ENCODE results near the gene B4GALT5. TPM values are rescaled to one million over a fixed set of nuclear protein-coding genes. Genes with fewer than 3 reads are reported as not detected.
"Not testable (repeated sequence)": the region's sequence is repeated elsewhere in the genome, so short reads cannot be mapped to it uniquely, and the experiment has no call there.

The B4GALT5 gene
- total RNA-seq, 2 experiments from 2014 or later, result 37.6 to 39.3 TPM

DNA sequence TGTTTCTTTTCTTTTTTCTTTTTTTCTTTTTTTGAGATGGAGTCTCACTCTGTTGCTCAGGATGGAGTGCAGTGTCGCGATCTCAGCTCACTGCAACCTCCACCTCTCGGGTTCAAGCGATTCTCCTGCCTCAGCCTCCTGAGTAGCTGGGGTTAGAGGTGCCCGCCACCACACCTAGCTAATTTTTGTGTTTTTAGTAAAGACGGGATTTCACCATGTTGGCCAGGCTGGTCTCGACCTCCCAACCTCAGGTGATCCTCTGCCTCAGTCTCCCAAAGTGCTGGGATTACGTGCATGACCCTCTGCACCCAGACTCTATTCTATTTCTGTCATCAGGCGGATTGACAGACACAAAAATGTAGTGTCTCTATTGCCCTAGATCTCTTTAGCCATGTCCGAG lies 88.7 kb downstream of the B4GALT5 start:
- CTCF ChIA-PET, POLR2A ChIA-PET: not testable (repeated sequence)

DNA sequence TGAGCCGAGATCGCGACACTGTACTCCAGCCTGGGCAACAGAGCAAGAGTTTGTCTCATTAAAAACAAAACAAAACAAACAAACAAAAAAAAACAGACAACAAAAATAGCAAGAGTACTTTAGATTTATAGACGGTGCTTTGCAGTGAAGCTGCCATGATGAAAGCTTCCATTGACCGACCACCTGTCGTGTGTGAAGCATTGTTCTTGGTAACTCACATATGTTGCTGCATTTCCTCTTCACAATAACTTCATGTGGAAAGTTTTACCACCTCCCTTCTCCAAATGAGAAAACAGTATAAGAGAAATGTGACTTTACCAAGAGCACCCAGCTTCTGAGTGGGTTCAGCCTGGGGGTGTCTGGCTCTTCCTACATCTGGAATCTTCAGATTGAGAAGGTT lies 89.4 kb downstream of the B4GALT5 start:
- CTCF ChIA-PET, result interaction anchor here (1.6 kb wide), 1 partner anchor 15 kb away, joined by 5 read pairs; no protein-coding TSS in a partner anchor
- POLR2A ChIA-PET, result no interaction called here

- CTCF ChIA-PET, result no interaction called here
- POLR2A ChIA-PET, result no interaction called here
Measured at GRCh38 chr20:49622243-49622642, 91.4 kb downstream of the B4GALT5 start.

- POLR2A ChIA-PET, result interaction anchor here (0.7 to 1.1 kb wide), 2 partner anchors 25 to 58 kb away, joined by 3 read pairs; no protein-coding TSS in a partner anchor
- CTCF ChIA-PET, result interaction anchor here (0.6 to 1.6 kb wide), 4 partner anchors 8 to 86 kb away, joined by 3 to 6 read pairs (median 4); no protein-coding TSS in a partner anchor
Measured at GRCh38 chr20:49620364-49621240, 93.1 kb downstream of the B4GALT5 start.

GRCh38 chr20:49619113-49620048 lies 94.3 kb downstream of the B4GALT5 start:
- CTCF ChIA-PET, result no interaction called here
- POLR2A ChIA-PET, result interaction anchor here (0.7 kb wide), 1 partner anchor 23 kb away, joined by 3 read pairs; no protein-coding TSS in a partner anchor

DNA sequence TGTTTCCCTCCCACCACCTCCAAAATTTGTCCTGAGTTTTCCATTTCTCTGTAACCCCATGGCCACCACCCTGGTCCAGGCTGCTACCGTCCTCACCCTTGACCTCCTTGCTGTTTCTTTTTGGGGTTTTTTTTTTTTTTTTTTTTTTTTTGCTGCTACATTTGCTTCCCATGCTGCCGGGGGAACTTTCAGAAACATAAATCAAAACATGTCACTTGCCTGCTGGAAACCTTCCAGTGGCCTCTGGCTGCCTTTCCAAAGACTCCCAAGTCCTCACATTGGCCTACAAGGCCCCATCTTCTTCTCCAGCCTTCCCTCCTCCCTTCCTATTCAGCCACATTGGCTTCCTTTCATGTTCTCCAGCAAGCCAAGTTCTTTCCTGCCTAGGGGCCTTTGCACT lies 95.4 kb downstream of the B4GALT5 start:
- ChIA-PET POLR2A (no interaction called here), CTCF (no interaction called here)

- CTCF ChIA-PET, POLR2A ChIA-PET: not testable (repeated sequence)
Measured at GRCh38 chr20:49617394-49617793, 96.3 kb downstream of the B4GALT5 start.

DNA sequence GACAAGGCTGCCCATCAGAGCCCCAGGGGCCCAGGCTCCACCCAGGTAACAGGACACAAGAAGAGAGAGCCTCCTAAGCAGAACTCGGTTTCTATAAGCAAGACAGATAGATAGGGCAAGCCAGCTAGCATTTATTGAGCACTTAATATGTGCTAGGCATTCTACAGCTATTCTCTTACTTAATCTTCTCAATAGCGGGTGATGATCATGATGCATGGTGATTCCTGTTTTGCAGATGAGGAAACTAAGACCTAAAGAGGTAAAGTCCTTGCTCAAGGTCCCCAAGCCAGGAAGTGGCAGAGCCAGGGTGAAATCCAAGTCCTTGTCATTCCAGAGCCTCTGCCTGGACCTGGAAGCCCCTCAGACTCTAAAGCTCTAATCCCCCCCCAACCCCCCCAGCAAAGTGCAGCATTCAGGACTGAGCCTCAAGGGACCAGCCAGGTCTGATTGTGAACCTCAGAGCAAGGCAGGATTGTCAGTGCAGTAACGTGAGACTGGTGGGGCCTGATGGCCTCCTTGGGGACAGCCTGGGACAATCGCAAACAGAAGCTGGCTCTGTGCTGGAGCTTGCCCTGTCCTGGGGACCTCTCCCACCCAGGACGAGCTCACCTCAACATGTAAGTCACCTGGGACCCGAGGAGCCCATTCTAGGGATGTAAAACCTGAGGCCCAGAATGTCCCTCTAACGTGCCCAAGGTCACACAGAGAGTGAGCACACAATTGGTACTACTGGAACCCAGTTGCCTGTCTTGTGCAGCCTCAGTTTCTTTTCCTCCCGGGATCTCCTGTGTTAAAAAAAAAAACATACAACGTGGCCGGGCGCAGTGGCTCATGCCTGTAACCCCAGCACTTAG lies 97.3 kb downstream of the B4GALT5 start:
- CTCF ChIA-PET, result interaction anchor here (0.6 to 9.5 kb wide), 4 partner anchors 74 to 433 kb away, joined by 3 to 204 read pairs (median 4); no protein-coding TSS in a partner anchor
- POLR2A ChIA-PET, result interaction anchor here (0.5 kb wide), 1 partner anchor 52 kb away, joined by 5 read pairs; no protein-coding TSS in a partner anchor

DNA sequence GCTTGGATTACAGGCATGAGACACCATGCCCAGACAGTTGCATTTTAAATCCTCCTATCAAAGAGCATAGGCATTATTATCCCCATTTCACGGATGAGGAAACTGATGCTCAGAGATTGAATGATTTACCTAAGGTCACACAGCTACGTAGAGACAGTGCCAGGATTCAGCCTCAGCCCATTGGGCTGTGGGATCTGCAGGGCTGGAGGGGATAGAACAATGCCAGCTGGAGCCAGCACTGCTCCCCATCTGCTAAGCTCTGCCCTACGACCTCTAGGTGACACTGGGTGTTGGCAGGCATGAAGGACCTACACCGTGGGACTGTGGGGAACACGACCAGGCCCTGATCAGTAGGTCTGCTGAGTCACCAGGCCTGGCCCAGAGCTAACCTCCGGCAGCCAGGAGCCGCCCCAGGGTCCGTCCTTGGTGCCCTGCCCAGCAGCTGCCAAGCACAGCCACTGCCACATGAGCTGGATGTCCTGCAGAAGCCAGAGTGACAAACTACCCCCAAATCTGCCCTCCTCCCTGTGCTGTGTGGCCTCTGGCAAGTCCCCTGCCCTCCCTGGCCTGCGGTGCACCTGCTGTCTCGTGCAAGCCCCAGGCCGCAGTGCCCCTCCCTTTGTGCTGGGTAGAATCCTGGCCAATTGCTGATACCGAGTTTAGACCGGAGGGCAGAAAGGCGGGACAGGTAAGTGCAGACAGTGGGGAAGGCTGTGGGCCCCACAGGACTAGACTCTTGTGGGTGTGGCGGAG lies 98.1 kb downstream of the B4GALT5 start:
- CTCF ChIA-PET, result interaction anchor here (0.6 to 9.5 kb wide), 5 partner anchors 25 to 434 kb away, joined by 3 to 204 read pairs (median 4); no protein-coding TSS in a partner anchor
- POLR2A ChIA-PET, result interaction anchor here (0.5 kb wide), 1 partner anchor 53 kb away, joined by 5 read pairs; no protein-coding TSS in a partner anchor

- POLR2A ChIA-PET, result not testable (repeated sequence)
- CTCF ChIA-PET, result interaction anchor here (0.7 to 9.5 kb wide), 2 partner anchors 25 to 73 kb away, joined by 4 to 204 read pairs; no protein-coding TSS in a partner anchor
Measured at GRCh38 chr20:49615051-49615400, 98.7 kb downstream of the B4GALT5 start.

DNA sequence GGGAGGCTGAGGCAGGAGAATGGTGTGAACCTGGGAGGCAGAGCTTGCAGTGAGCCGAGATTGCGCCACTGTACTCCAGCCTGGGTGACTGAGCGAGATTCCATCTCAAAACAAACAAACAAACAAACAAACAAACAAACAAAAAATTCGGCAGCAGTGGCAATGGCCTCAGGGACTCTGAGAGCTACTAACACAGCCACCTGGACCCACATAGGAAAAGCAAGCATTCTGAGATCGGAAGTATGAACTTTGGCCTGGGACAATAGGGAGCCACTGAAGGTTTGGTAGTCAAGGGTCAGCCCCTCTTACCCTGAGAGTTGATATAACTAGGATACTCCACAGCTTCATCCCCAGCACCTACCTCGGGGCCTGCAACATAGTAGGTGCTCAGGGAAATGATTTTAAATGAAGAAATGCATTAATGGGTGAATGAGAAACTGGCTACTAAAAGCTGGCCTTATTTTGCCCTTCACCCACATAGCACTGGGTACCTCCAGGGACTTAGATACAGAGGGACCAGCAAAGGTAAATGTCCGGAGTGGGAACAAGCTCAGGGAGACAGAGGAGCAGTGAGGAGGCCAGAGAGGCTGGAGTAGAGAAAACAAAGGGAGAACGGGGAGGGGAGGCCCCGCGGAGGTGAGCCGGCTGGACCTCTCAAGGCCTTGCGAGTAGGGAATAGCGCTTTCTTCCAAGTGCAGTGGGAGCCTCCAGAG lies 99.2 kb downstream of the B4GALT5 start:
- ChIA-PET POLR2A (no interaction called here), CTCF (interaction anchor here (9.5 kb wide), 1 partner anchor 73 kb away, joined by 204 read pairs; no protein-coding TSS in a partner anchor)

- CTCF ChIA-PET, result interaction anchor here (0.7 to 9.5 kb wide), 9 partner anchors 9 to 326 kb away, joined by 3 to 204 read pairs (median 3); no protein-coding TSS in a partner anchor
- POLR2A ChIA-PET, result interaction anchor here (0.6 kb wide), 1 partner anchor 319 kb away, joined by 5 read pairs; no protein-coding TSS in a partner anchor
Measured at GRCh38 chr20:49612127-49612738, 101.4 kb downstream of the B4GALT5 start.

GRCh38 chr20:49611539-49612126 lies 102.0 kb downstream of the B4GALT5 start:
- POLR2A ChIA-PET, result interaction anchor here (0.6 kb wide), 2 partner anchors 201 to 237 kb away, joined by 3 to 5 read pairs; no protein-coding TSS in a partner anchor

GRCh38 chr20:49610691-49611538 lies 102.8 kb downstream of the B4GALT5 start:
- ChIA-PET POLR2A (interaction anchor here (0.6 to 1.4 kb wide), 5 partner anchors 20 to 238 kb away, joined by 3 to 11 read pairs (median 5); no protein-coding TSS in a partner anchor), CTCF (interaction anchor here (0.7 to 9.5 kb wide), 21 partner anchors 9 to 328 kb away, joined by 3 to 204 read pairs (median 3); partner anchors contain the start of gene KCNB1)

More at GRCh38 chr20:49611539-49612126, 102.0 kb downstream of the B4GALT5 start:
- CTCF ChIA-PET, result interaction anchor here (0.7 to 9.5 kb wide), 10 partner anchors 10 to 327 kb away, joined by 3 to 204 read pairs (median 3); no protein-coding TSS in a partner anchor

Measured in activated CD8-positive, alpha-beta memory T cell treated with anti-CD3 and anti-CD28 coated beads for 36 hours (primary cell).